ENCODE results near the gene GALNT16.

DNA sequence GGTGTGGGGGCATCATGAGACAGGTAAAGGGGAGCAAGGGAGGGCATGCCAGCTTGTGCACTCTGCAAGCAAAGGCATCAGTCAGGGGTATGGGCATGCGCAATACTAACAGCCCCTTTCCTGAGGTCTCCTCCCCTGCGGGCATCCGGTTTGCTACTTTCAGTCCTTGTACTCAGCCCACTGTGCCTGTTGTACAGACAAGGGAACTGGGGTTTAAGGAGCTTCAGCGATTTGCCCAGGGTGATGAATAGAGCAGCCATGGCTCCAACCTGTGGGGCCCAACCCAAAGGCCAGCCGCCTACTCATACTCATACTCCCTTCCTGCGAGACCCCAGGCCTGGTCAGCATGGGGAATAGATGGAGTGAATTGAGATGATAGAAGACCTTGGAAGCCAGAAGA is 66.7 kb downstream of the GALNT16 start:
- TF ChIP-seq, protein P1, sequence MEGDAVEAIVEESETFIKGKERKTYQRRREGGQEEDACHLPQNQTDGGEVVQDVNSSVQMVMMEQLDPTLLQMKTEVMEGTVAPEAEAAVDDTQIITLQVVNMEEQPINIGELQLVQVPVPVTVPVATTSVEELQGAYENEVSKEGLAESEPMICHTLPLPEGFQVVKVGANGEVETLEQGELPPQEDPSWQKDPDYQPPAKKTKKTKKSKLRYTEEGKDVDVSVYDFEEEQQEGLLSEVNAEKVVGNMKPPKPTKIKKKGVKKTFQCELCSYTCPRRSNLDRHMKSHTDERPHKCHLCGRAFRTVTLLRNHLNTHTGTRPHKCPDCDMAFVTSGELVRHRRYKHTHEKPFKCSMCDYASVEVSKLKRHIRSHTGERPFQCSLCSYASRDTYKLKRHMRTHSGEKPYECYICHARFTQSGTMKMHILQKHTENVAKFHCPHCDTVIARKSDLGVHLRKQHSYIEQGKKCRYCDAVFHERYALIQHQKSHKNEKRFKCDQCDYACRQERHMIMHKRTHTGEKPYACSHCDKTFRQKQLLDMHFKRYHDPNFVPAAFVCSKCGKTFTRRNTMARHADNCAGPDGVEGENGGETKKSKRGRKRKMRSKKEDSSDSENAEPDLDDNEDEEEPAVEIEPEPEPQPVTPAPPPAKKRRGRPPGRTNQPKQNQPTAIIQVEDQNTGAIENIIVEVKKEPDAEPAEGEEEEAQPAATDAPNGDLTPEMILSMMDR (conservative IDR thresholded peaks at IDR 0.05; ENCODE audit: low read depth, low read length), result no peak
- TF ChIP-seq EZH2 (IDR thresholded peaks at IDR 0.05; ENCODE audit: low read length, unreplicated experiment) (no peak), EZH2phosphoT487 (IDR thresholded peaks at IDR 0.05; ENCODE audit: borderline replicate concordance, low read length) (no peak)

Measured in PC-3 (cell line).